ENCODE measurements around the gene DPYD.

The DPYD gene

DNA sequence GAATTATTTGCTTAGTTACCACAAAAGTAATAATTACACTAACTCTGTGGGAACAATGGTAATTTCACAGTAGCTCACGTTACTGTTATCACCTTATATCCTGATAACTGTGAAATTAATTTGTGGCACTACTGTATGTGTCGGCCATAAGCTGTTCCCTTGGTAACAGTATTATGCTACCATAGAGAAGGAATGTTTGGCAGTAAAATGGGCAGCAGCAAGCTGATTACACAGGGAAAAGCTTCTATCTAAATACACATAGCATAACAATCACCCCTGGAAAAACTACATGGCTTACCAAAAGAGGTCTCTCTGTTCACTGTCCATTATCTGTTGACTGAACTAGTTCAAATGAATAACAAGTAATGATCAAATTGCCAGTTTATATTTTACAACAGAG lies 124.1 kb downstream of the DPYD start:
- Histone ChIP-seq H3K27ac (ENCODE audit: low read depth, low read length) (no peak overlapping the region), H3K4me1 (ENCODE audit: control insufficient read depth, insufficient read depth, low read length) (peaks cover 4% of the 10 kb centered on the region), H3K27me3 (ENCODE audit: control insufficient read depth, insufficient read depth, low read length) (no peaks in the 10 kb centered on the region), H3K9ac (ENCODE audit: low read length) (no peak overlapping the region), H3K36me3 (ENCODE audit: control insufficient read depth, insufficient read depth, low read length) (no peaks in the 10 kb centered on the region), H3K4me3 (ENCODE audit: low read length) (no peak overlapping the region)

GRCh38 chr1:97792655-97793054 lies 128.2 kb downstream of the DPYD start:
- H3K4me1 ChIP-seq (ENCODE audit: control insufficient read depth, insufficient read depth, low read length), result peaks cover 4% of the 10 kb centered on the region
- H3K27ac ChIP-seq (ENCODE audit: low read depth, low read length), result no peak overlapping the region
- H3K9ac ChIP-seq (ENCODE audit: low read length), result no peak overlapping the region
- H3K27me3 ChIP-seq (ENCODE audit: control insufficient read depth, insufficient read depth, low read length), result no peaks in the 10 kb centered on the region
- H3K36me3 ChIP-seq (ENCODE audit: control insufficient read depth, insufficient read depth, low read length), result no peaks in the 10 kb centered on the region
- no peak overlapping the region for H3K4me3 ChIP-seq (ENCODE audit: low read length)

DNA sequence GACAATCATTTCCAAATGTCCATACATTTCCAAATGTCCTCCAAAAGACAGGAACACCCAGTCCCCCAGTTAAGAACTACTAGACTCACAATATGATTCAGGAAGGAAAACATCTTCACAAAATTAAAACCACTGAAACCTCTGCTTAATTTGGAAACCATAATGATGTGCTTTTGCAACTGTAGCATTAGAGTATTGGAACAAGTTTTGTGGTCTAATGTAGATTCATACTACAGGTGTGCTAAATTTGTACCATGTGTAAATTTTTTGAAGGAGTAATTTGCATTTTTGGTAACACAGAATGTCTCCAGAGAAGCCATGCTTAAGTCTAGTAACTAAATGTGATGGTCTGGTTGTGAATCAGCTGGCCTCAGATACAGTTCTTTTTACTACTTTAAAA lies 129.6 kb downstream of the DPYD start:
- Histone ChIP-seq H3K27ac (ENCODE audit: low read depth, low read length) (no peak overlapping the region), H3K27me3 (ENCODE audit: control insufficient read depth, insufficient read depth, low read length) (no peaks in the 10 kb centered on the region), H3K4me1 (ENCODE audit: control insufficient read depth, insufficient read depth, low read length) (peaks cover 3% of the 10 kb centered on the region), H3K9ac (ENCODE audit: low read length) (no peak overlapping the region), H3K4me3 (ENCODE audit: low read length) (no peak overlapping the region), H3K36me3 (ENCODE audit: control insufficient read depth, insufficient read depth, low read length) (no peaks in the 10 kb centered on the region)

DNA sequence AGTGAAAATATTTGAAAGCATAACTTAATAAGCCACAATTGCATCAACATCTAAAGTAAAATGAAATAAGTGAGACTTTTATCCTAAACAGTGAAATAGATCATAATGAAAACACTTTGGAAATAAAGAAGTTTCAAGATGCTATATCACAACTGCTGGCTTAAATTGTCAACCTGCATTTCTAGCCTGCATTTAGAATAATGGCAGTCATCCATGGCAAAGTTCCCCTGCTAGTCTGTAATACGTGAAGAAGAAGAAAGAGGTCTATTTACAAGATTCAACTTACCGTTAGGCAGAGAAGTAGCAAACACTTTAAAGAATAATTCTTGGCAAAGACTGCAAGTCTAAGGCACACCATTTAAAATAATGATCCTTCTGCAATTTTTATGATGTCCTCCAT lies 133.6 kb downstream of the DPYD start:
- H3K27ac ChIP-seq (ENCODE audit: low read depth, low read length), result no peak overlapping the region
- H3K9ac ChIP-seq (ENCODE audit: low read length), result no peak overlapping the region
- H3K36me3 ChIP-seq (ENCODE audit: control insufficient read depth, insufficient read depth, low read length), result no peaks in the 10 kb centered on the region
- peaks cover 3% of the 10 kb centered on the region for H3K4me1 ChIP-seq (ENCODE audit: control insufficient read depth, insufficient read depth, low read length)
- no peaks in the 10 kb centered on the region for H3K27me3 ChIP-seq (ENCODE audit: control insufficient read depth, insufficient read depth, low read length)
- no peak overlapping the region for H3K4me3 ChIP-seq (ENCODE audit: low read length)

DNA sequence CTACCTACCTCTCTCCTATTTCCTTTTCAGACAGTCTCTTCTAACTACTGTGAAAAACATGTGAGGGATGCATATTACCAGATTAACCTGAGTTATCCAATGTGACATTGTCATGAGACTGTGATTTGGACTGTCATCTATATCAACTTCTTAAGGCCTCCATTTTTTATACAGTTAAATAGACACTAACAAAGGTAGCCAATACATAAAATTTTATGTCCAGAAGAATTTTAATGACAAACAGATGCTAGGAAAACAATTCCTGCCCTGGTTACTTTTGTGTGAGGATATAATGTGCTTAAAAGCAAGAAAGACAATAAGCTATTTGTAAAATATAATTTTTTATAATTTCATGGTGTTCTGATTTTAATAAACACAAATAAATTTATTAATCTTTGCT lies 136.2 kb downstream of the DPYD start:
- H3K4me3 ChIP-seq (ENCODE audit: low read length), result no peak overlapping the region
- H3K9ac ChIP-seq (ENCODE audit: low read length), result no peak overlapping the region
- peaks cover 3% of the 10 kb centered on the region for H3K4me1 ChIP-seq (ENCODE audit: control insufficient read depth, insufficient read depth, low read length)
- no peaks in the 10 kb centered on the region for H3K36me3 ChIP-seq (ENCODE audit: control insufficient read depth, insufficient read depth, low read length)
- H3K27me3 ChIP-seq (ENCODE audit: control insufficient read depth, insufficient read depth, low read length), result no peaks in the 10 kb centered on the region
- no peak overlapping the region for H3K27ac ChIP-seq (ENCODE audit: low read depth, low read length)

DNA sequence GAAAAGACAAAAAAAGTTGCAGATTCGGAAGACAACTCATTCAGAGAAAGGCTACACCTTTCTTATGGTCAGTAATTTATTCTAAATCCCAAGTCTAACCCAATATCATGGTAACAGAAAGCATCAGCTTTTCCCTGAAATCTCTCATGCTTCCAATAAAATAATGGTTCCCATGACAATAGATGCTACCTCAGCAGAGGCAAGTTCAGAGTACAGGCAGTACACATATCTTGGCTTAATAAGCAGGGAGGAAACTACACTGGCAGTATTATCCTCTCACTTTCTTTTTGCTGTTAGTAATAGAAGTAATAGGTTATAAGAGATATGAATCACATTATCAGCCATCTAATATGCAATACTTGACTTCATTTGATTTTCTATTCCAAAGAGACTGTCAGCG lies 137.1 kb downstream of the DPYD start:
- Histone ChIP-seq H3K9ac (ENCODE audit: low read length) (no peak overlapping the region), H3K27ac (ENCODE audit: low read depth, low read length) (no peak overlapping the region), H3K4me1 (ENCODE audit: control insufficient read depth, insufficient read depth, low read length) (peaks cover 3% of the 10 kb centered on the region), H3K36me3 (ENCODE audit: control insufficient read depth, insufficient read depth, low read length) (no peaks in the 10 kb centered on the region), H3K4me3 (ENCODE audit: low read length) (no peak overlapping the region), H3K27me3 (ENCODE audit: control insufficient read depth, insufficient read depth, low read length) (no peaks in the 10 kb centered on the region)

DNA sequence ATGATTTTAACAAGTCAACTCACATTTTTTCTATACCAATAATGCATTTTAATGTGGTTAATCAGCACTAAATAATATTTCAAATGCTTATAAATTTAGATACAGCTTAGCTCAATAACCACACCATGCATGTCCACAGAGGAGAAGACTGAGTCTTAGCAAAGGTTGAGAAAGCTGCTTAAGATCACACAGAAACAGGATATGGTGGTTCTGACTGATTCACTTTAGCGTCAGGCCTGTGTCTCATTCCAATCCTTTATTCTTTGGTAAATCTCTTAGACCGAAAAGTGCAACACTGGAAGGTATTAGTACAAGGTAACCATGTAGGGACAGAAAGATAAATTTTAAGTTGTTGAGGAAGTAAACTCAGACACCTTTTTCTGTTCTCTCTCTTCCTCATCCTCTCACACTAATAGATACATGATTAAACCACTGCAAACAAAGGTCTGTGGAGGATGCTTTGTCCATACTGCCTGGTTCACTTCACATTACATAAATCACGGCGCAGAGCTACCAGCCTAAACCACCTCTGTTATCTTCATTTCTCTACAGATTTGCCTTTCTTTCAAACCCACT lies 139.0 kb downstream of the DPYD start:
- H3K9ac ChIP-seq (ENCODE audit: low read length), result no peak overlapping the region
- H3K27ac ChIP-seq (ENCODE audit: low read depth, low read length), result no peak overlapping the region
- no peaks in the 10 kb centered on the region for H3K4me1 ChIP-seq (ENCODE audit: control insufficient read depth, insufficient read depth, low read length)
- no peaks in the 10 kb centered on the region for H3K27me3 ChIP-seq (ENCODE audit: control insufficient read depth, insufficient read depth, low read length)
- H3K36me3 ChIP-seq (ENCODE audit: control insufficient read depth, insufficient read depth, low read length), result no peaks in the 10 kb centered on the region
- no peak overlapping the region for H3K4me3 ChIP-seq (ENCODE audit: low read length)

DNA sequence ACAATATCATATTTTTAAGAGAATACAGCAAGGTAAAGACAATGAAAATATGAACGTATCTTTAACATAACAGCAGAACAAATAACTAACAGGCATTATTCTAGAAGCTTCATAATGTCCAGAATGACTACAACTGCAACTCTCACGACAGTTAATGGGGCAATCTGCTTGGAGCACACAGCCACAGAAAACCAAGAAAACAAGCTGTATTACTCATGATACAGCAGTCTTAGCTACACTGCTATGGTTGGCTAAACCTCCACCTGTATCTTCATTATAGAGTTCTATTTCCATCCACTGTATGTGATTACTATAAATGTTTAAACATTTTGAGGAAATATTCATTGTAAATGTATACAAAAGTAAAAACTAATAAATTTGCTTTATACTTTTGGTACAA lies 139.9 kb downstream of the DPYD start:
- H3K36me3 ChIP-seq (ENCODE audit: control insufficient read depth, insufficient read depth, low read length), result no peaks in the 10 kb centered on the region
- no peak overlapping the region for H3K27ac ChIP-seq (ENCODE audit: low read depth, low read length)
- H3K4me3 ChIP-seq (ENCODE audit: low read length), result no peak overlapping the region
- H3K9ac ChIP-seq (ENCODE audit: low read length), result no peak overlapping the region
- no peaks in the 10 kb centered on the region for H3K27me3 ChIP-seq (ENCODE audit: control insufficient read depth, insufficient read depth, low read length)
- no peaks in the 10 kb centered on the region for H3K4me1 ChIP-seq (ENCODE audit: control insufficient read depth, insufficient read depth, low read length)

GRCh38 chr1:97778718-97779117 lies 142.1 kb downstream of the DPYD start:
- H3K27ac ChIP-seq (ENCODE audit: low read depth, low read length), result no peak overlapping the region
- no peak overlapping the region for H3K4me3 ChIP-seq (ENCODE audit: low read length)
- no peaks in the 10 kb centered on the region for H3K36me3 ChIP-seq (ENCODE audit: control insufficient read depth, insufficient read depth, low read length)
- no peaks in the 10 kb centered on the region for H3K27me3 ChIP-seq (ENCODE audit: control insufficient read depth, insufficient read depth, low read length)
- no peaks in the 10 kb centered on the region for H3K4me1 ChIP-seq (ENCODE audit: control insufficient read depth, insufficient read depth, low read length)
- no peak overlapping the region for H3K9ac ChIP-seq (ENCODE audit: low read length)

DNA sequence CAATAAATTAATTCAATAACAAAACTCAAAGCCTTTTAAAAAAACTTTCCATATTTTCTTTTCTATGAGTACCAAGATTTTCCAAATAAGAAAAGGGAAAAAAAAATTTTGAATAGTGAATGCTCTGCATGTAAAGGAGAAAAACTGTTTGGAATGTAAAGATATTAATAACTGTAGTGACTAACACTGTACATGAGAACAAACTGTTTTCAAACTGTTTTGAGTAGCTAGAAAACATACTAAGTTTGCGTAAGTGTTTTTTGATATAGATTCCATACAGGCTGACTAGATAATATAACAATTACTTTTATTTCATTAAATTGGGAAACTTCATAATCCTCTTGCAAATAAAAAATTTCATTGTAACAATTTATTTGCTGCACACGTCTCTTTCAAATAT lies 150.5 kb downstream of the DPYD start:
- Histone ChIP-seq H3K27ac (ENCODE audit: low read depth, low read length) (no peak overlapping the region), H3K27me3 (ENCODE audit: control insufficient read depth, insufficient read depth, low read length) (no peaks in the 10 kb centered on the region), H3K4me3 (ENCODE audit: low read length) (no peak overlapping the region), H3K36me3 (ENCODE audit: control insufficient read depth, insufficient read depth, low read length) (no peaks in the 10 kb centered on the region), H3K4me1 (ENCODE audit: control insufficient read depth, insufficient read depth, low read length) (no peaks in the 10 kb centered on the region), H3K9ac (ENCODE audit: low read length) (no peak overlapping the region)

DNA sequence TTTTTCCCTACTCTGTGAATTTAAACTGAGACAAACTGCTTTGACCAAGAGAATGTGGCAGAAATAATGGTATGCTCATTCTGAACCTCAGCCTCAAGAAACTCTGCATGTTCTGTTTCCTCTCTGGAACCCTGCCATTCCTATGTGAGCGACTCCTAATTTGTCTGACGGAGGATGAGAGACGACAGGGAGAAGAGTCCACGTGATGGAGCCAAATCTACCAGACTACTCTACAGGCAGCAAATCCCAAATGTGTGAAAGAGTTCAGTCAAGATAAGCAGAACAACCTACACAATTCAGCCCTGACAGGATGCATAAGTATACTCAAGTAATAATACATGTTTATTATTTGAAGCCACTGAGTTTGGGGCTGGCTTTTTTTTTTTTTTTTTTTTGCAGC lies 153.5 kb downstream of the DPYD start:
- Histone ChIP-seq H3K4me3 (ENCODE audit: low read length) (no peak overlapping the region), H3K4me1 (ENCODE audit: control insufficient read depth, insufficient read depth, low read length) (no peaks in the 10 kb centered on the region), H3K27ac (ENCODE audit: low read depth, low read length) (no peak overlapping the region), H3K27me3 (ENCODE audit: control insufficient read depth, insufficient read depth, low read length) (no peaks in the 10 kb centered on the region), H3K9ac (ENCODE audit: low read length) (no peak overlapping the region), H3K36me3 (ENCODE audit: control insufficient read depth, insufficient read depth, low read length) (no peaks in the 10 kb centered on the region)

- Histone ChIP-seq H3K27me3 (ENCODE audit: control insufficient read depth, insufficient read depth, low read length) (no peaks in the 10 kb centered on the region), H3K4me3 (ENCODE audit: low read length) (no peak overlapping the region), H3K27ac (ENCODE audit: low read depth, low read length) (no peak overlapping the region), H3K9ac (ENCODE audit: low read length) (no peak overlapping the region), H3K36me3 (ENCODE audit: control insufficient read depth, insufficient read depth, low read length) (no peaks in the 10 kb centered on the region), H3K4me1 (ENCODE audit: control insufficient read depth, insufficient read depth, low read length) (no peaks in the 10 kb centered on the region)
Observed at GRCh38 chr1:97764991-97765390, 155.8 kb downstream of the DPYD start.

- Histone ChIP-seq H3K4me3 (ENCODE audit: low read length) (no peak overlapping the region), H3K4me1 (ENCODE audit: control insufficient read depth, insufficient read depth, low read length) (no peaks in the 10 kb centered on the region), H3K36me3 (ENCODE audit: control insufficient read depth, insufficient read depth, low read length) (no peaks in the 10 kb centered on the region)
Observed at GRCh38 chr1:97761637-97762036, 159.2 kb downstream of the DPYD start.

More at GRCh38 chr1:97761637-97762036, 159.2 kb downstream of the DPYD start:
- Histone ChIP-seq H3K27ac (ENCODE audit: low read depth, low read length) (no peak overlapping the region), H3K27me3 (ENCODE audit: control insufficient read depth, insufficient read depth, low read length) (no peaks in the 10 kb centered on the region), H3K9ac (ENCODE audit: low read length) (no peak overlapping the region)
